K562 (cell line): ENCODE results near the gene USP5. TPM values are rescaled to one million over a fixed set of nuclear protein-coding genes. Genes with fewer than 3 reads are reported as not detected.

Experiments used
- ADNP ChIP-seq: fragments of 200-800 bp; sonication (Bioruptor generic); IDR thresholded peaks from 2 replicates; pipeline ENCODE4 v1.6.1; 2016; ENCODE audit warnings: missing genetic modification characterization, missing compliant biosample characterization
- CREB3 ChIP-seq: fragments of 450-650 bp; conservative IDR thresholded peaks from 2 replicates; pipeline ENCODE4 v1.6.1; 2016; ENCODE audit warnings: missing genetic modification characterization, low read depth, mild to moderate bottlenecking, missing compliant biosample characterization, moderate library complexity
- CTBP1 ChIP-seq: fragments of 450-650 bp; IDR thresholded peaks from 2 replicates; pipeline ENCODE4 v1.6.1; 2016; ENCODE audit warnings: borderline replicate concordance
- CTCF ChIP-seq, 3 experiments: IDR thresholded peaks in 2 of 3; conservative IDR thresholded peaks in 1 of 3; 2 replicates each; pipeline ENCODE4 v1.5.1; 2011 to 2012; ENCODE audit warnings: low read length in 3 of 3, mild to moderate bottlenecking in 3 of 3, control low read depth in 2 of 3, improper control_type of control experiment in 1 of 3, inconsistent platforms in 1 of 3, low read depth in 1 of 3, mixed read lengths in 1 of 3, moderate library complexity in 1 of 3; ENCODE audit not compliant: insufficient read depth in 2 of 3
- GABPB1 ChIP-seq: sonication (generic); formaldehyde crosslinking; IDR thresholded peaks from 2 replicates; pipeline ENCODE4 v1.8.0; 2022; ENCODE audit warnings: mild to moderate bottlenecking, missing genetic modification reagents
- HDAC1 ChIP-seq, 2 experiments: fragments of 450-650 bp; IDR thresholded peaks; 2 replicates each; pipeline ENCODE4 v1.6.1; 2016 to 2017; ENCODE audit warnings: inconsistent platforms in 1 of 2, mild to moderate bottlenecking in 1 of 2, moderate library complexity in 1 of 2
- L3MBTL2 ChIP-seq: fragments of 450-650 bp; IDR thresholded peaks from 2 replicates; pipeline ENCODE4 v1.6.1; 2016; ENCODE audit warnings: mild to moderate bottlenecking, moderate library complexity
- MITF ChIP-seq: IDR thresholded peaks from 2 replicates; pipeline ENCODE4 v1.6.1; 2014; ENCODE audit warnings: antibody characterized with exemption
- MTA1 ChIP-seq: fragments of 450-650 bp; IDR thresholded peaks from 2 replicates; pipeline ENCODE4 v1.6.1; 2017; ENCODE audit warnings: borderline replicate concordance
- MYBL2 ChIP-seq, 2 experiments: fragments of 450-650 bp in 1 of 2; sonication (generic) in 1 of 2; formaldehyde crosslinking in 1 of 2; IDR thresholded peaks; 2 replicates each; pipeline versions ENCODE4 v1.6.1 to v1.8.1; 2017 to 2022; ENCODE audit warnings: borderline replicate concordance in 1 of 2, inconsistent platforms in 1 of 2, low read depth in 1 of 2, mild to moderate bottlenecking in 1 of 2, missing genetic modification reagents in 1 of 2, moderate library complexity in 1 of 2
- NFE2 ChIP-seq: IDR thresholded peaks from 2 replicates; pipeline ENCODE4 v1.6.1; 2014; ENCODE audit warnings: antibody characterized with exemption, low read depth
- SMAD2 ChIP-seq: fragments of 150-350 bp; IDR thresholded peaks from 2 replicates; pipeline ENCODE4 v1.6.1; 2014; ENCODE audit warnings: low read depth, mild to moderate bottlenecking, low read length
- SNAPC5 ChIP-seq: fragments of 250-450 bp; sonication (Bioruptor Pico); IDR thresholded peaks from 2 replicates; pipeline ENCODE4 v1.8.0; 2021; ENCODE audit warnings: moderate library complexity, mild to moderate bottlenecking, inconsistent platforms
- TBP ChIP-seq: optimal IDR thresholded peaks from 2 replicates; pipeline ENCODE3; 2011; ENCODE audit warnings: low read depth, low read length, improper control_type of control experiment
- ZC3H4 ChIP-seq: sonication (generic); formaldehyde crosslinking; IDR thresholded peaks from 2 replicates; pipeline ENCODE4 v1.9.0; 2021; ENCODE audit warnings: missing genetic modification reagents, borderline replicate concordance
- ZFP91 ChIP-seq: sonication (generic); formaldehyde crosslinking; IDR thresholded peaks from 2 replicates; pipeline ENCODE4 v1.8.0; 2022; ENCODE audit warnings: mild to moderate bottlenecking, missing genetic modification reagents
- ZNF165 ChIP-seq: fragments of 250-450 bp; sonication (Bioruptor Pico); IDR thresholded peaks from 2 replicates; pipeline ENCODE4 v1.4.0; 2020; ENCODE audit warnings: borderline replicate concordance
- ZNF263 ChIP-seq: sonication (generic); formaldehyde crosslinking; IDR thresholded peaks from 2 replicates; pipeline ENCODE4 v1.8.0; 2022; ENCODE audit warnings: mild to moderate bottlenecking, missing genetic modification reagents, borderline replicate concordance
- ZNF740 ChIP-seq, 3 experiments: fragments of 200-800 bp in 1 of 3; sonication (Bioruptor generic) in 1 of 3; sonication (generic) in 1 of 3; formaldehyde crosslinking in 1 of 3; IDR thresholded peaks; 2 replicates each; pipeline versions ENCODE4 v1.6.1 to v1.8.0; 2016 to 2022; ENCODE audit warnings: mild to moderate bottlenecking in 2 of 3, missing compliant biosample characterization in 2 of 3, missing genetic modification characterization in 2 of 3, missing genetic modification reagents in 1 of 3
- polyA plus RNA-seq, 8 experiments: library from polyadenylated mRNA; depleted of rRNA in 4 of 8; stranded (reverse) in 5 of 8; unstranded in 3 of 8; fragments of >200 nt; fragmentation: Nextera tagmentation in 2 of 8; fragmentation: Illumina TruSeq in 1 of 8; extraction: Ambion mirVana in 2 of 8; extraction: Trizol in 1 of 8; gene quantifications; 2 replicates each; pipeline versions ENCODE4 v1.2.1 to v1.2.3, GENCODE V29; 2011 to 2014; ENCODE audit warnings: inconsistent platforms in 1 of 8, missing spikeins in 1 of 8
- total RNA-seq, 7 experiments: library from RNA; depleted of rRNA in 6 of 7; stranded (reverse); fragments of >200 nt in 6 of 7; fragmentation: Illumina TruSeq in 2 of 7; extraction: Trizol in 2 of 7; gene quantifications; 2 replicates each; pipeline versions ENCODE4 v1.2.1 to v1.2.3, GENCODE V29; 2011 to 2021; ENCODE audit warnings: low replicate concordance in 1 of 7

USP5 gene
- total and polyA plus RNA-seq, 9 of the 15 experiments (the other 6 are each of a cell fraction or from before 2014, with no cell fraction given), result 1.4 to 107 (median 48.6) TPM

- TF ChIP-seq ZFP91 (CRISPR knock-in tag) (no peak), HDAC1 (IDR thresholded peaks at IDR 0.05) (no peak), CTBP1 (peak; percentile 39; the same call in 1 of the 2 replicates), ZNF263 (no peak), SNAPC5 (CRISPR knock-in tag) (no peak), MTA1 (peak; percentile 17; the same call in 1 of the 2 replicates), ADNP (tag) (no peak), TBP (peak; percentile 18), L3MBTL2 (no peak), NFE2 (no peak), GABPB1 (0 out of 2 replicates have a peak, but pooled peaks have one; percentile 18), SMAD2 (no peak), CREB3 (tag) (no peak), ZC3H4 (CRISPR knock-in tag) (no peak), MITF (no peak), CTCF (IDR thresholded peaks at IDR 0.05 in 2 of 3, conservative IDR thresholded peaks at IDR 0.05 in 1 of 3; ENCODE audit: insufficient read depth in 2 of 3, low read depth in 1 of 3, low read length in 3 of 3) (peak in 2 of 3 experiments; percentile 16 to 35; a peak in 2 of 6 replicates), ZNF740 (CRISPR knock-in tag; IDR thresholded peaks at IDR 0.05) (peak; percentile 84), ZNF740 (tag; IDR thresholded peaks at IDR 0.05) (peak in 1 of 2 experiments; percentile 97; a peak in 2 of 4 replicates), MYBL2 (IDR thresholded peaks at IDR 0.05; ENCODE audit: low read depth) (no peak), MYBL2 (CRISPR knock-in tag; IDR thresholded peaks at IDR 0.05; ENCODE audit: borderline replicate concordance) (no peak), ZNF165 (CRISPR knock-in tag) (no peak)
Observed at GRCh38 chr12:6827982-6828780, 23.8 kb upstream of the USP5 start, which contains the start of gene P3H3 (continued).
